HG03159 (cell line): ENCODE results near the gene PLTP.
A peak's percentile ranks its signal among the peaks of the same experiment; 100 is the strongest.

ENCODE experiments used
- ATAC-seq: cut with Tn5 transposase; IDR thresholded peaks from one replicate; pipeline ENCODE4 v1.9.1; 2021; ENCODE audit warnings: mild to moderate bottlenecking, moderate library complexity; ENCODE audit not compliant: unreplicated experiment

Gene PLTP

GRCh38 chr20:45921337-45922189, 9.6 kb upstream of the PLTP start:
- ATAC-seq, result no peak

GRCh38 chr20:45920462-45921336, 8.7 kb upstream of the PLTP start:
- no peak for ATAC-seq

- no peak for ATAC-seq
These were observed 7.8 kb upstream of the PLTP start for GRCh38 chr20:45919542-45920399.

- ATAC-seq, result no peak
These were observed 7.0 kb upstream of the PLTP start for GRCh38 chr20:45918779-45919537.

GRCh38 chr20:45918182-45918737, 6.3 kb upstream of the PLTP start:
- no peak for ATAC-seq

GRCh38 chr20:45917790-45918141, 5.8 kb upstream of the PLTP start:
- no peak for ATAC-seq

GRCh38 chr20:45913116-45913515, 1.2 kb upstream of the PLTP start:
- ATAC-seq, result no peak

- no peak for ATAC-seq
These were observed 358 bp upstream of the PLTP start for GRCh38 chr20:45912344-45912682.

GRCh38 chr20:45910670-45911485, 1.1 kb downstream of the PLTP start:
- ATAC-seq, result peak; percentile 89

- no peak for ATAC-seq
These were observed 1.9 kb downstream of the PLTP start for GRCh38 chr20:45909817-45910669.

- no peak for ATAC-seq
These were observed 2.6 kb downstream of the PLTP start for GRCh38 chr20:45909336-45909808.

GRCh38 chr20:45908084-45908483, 3.9 kb downstream of the PLTP start:
- ATAC-seq, result no peak

- no peak for ATAC-seq
These were observed 4.6 kb downstream of the PLTP start for GRCh38 chr20:45907219-45907948.

- ATAC-seq, result no peak
These were observed 6.4 kb downstream of the PLTP start for GRCh38 chr20:45905505-45906079.

GRCh38 chr20:45904583-45905504, 7.1 kb downstream of the PLTP start:
- no peak for ATAC-seq

GRCh38 chr20:45902199-45902701, 9.7 kb downstream of the PLTP start:
- ATAC-seq, result no peak
